ENCODE results near the gene CLTC.

DNA sequence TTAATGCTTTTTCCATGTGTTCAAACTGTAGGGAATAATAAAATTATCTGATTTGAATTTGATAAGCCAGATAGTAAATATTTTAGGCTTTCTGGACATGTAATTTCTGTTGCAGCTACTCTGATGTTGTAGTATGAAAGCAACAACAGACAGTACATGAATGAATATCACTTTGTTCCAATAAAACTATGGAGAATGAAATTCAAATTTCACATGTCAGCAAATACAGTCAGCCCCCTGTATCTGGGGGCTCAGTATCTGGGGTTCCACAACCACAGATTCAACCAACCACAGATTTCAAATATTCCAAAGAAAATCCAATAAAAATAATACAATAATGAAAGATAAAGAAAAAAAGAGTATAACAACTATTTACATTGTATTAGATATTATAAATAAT lies 8.2 kb upstream of the CLTC start:
- no peak for TF ChIP-seq EZH2 (IDR thresholded peaks at IDR 0.05; ENCODE audit: borderline replicate concordance)
- no peak for TF ChIP-seq EZH2phosphoT487 (IDR thresholded peaks at IDR 0.05; ENCODE audit: low read depth, severe bottlenecking, unreplicated experiment)

All from hepatocyte (in vitro differentiated cells).